Measurements from ENCODE around the gene CSMD2. TPM values are rescaled to one million over a fixed set of nuclear protein-coding genes. Genes with fewer than 3 reads are reported as not detected.

Gene CSMD2
- total and polyA plus RNA-seq, 12 donors = 0.35 to 5.1 (median 1.5) TPM

- H3K4me1 ChIP-seq (replicated peaks in 1 of 2) = no peaks in the 10 kb centered on the region
- no peaks in the 10 kb centered on the region for H3K27me3 ChIP-seq
- no peak for DNase-seq
- intact Hi-C loops (cut with DNase I) = no loop called here
- no peak overlapping the region for H3K4me3 ChIP-seq
- TF ChIP-seq CTCF (IDR thresholded peaks at IDR 0.05) (no peak), POLR2A (IDR thresholded peaks at IDR 0.05) (no peak)
- WGBS, 4 donors = 87 to 96% (median 92%) methylated on average over 7 of the region's 7 CpGs
- no peaks in the 10 kb centered on the region for H3K36me3 ChIP-seq (replicated peaks in 1 of 2)
- no peak overlapping the region for H3K27ac ChIP-seq
- no peaks in the 10 kb centered on the region for H3K9me3 ChIP-seq (replicated peaks in 1 of 3)
Observed at GRCh38 chr1:33782776-33783175, 382.3 kb downstream of the CSMD2 start.

- Histone ChIP-seq H3K9me3 (replicated peaks in 1 of 3) (no peaks in the 10 kb centered on the region), H3K4me3 (no peak overlapping the region), H3K27ac (no peak overlapping the region), H3K36me3 (replicated peaks in 1 of 2) (no peaks in the 10 kb centered on the region), H3K4me1 (replicated peaks in 1 of 2) (no peaks in the 10 kb centered on the region), H3K27me3 (no peaks in the 10 kb centered on the region)
- 78 to 88% (median 85%) methylated on average over 2 of the region's 2 CpGs for WGBS, 4 donors
- TF ChIP-seq POLR2A (IDR thresholded peaks at IDR 0.05) (no peak), CTCF (IDR thresholded peaks at IDR 0.05) (no peak)
- DNase-seq = no peak
- intact Hi-C loops (cut with DNase I) = no loop called here
Observed at GRCh38 chr1:33781652-33782051, 383.4 kb downstream of the CSMD2 start.

GRCh38 chr1:33777337-33777736 lies 387.7 kb downstream of the CSMD2 start:
- no peaks in the 10 kb centered on the region for H3K27me3 ChIP-seq
- H3K27ac ChIP-seq = no peak overlapping the region
- intact Hi-C loops (cut with DNase I) = no loop called here
- H3K4me3 ChIP-seq = no peak overlapping the region
- H3K9me3 ChIP-seq (replicated peaks in 1 of 3) = no peaks in the 10 kb centered on the region
- no peaks in the 10 kb centered on the region for H3K36me3 ChIP-seq (replicated peaks in 1 of 2)
- 79 to 86% (median 82%) methylated on average over 4 of the region's 4 CpGs for WGBS, 4 donors
- DNase-seq = no peak
- TF ChIP-seq POLR2A (IDR thresholded peaks at IDR 0.05) = no peak
- H3K4me1 ChIP-seq (replicated peaks in 1 of 2) = no peaks in the 10 kb centered on the region

- 67 to 83% (median 73%) methylated on average over 2 of the region's 2 CpGs for WGBS, 4 donors
- intact Hi-C loops (cut with DNase I) = no loop called here
- Histone ChIP-seq H3K4me3 (no peak overlapping the region), H3K36me3 (replicated peaks in 1 of 2) (no peaks in the 10 kb centered on the region), H3K4me1 (replicated peaks in 1 of 2) (no peaks in the 10 kb centered on the region), H3K9me3 (replicated peaks in 1 of 3) (no peaks in the 10 kb centered on the region), H3K27ac (no peak overlapping the region), H3K27me3 (no peaks in the 10 kb centered on the region)
- no peak for DNase-seq
- TF ChIP-seq POLR2A (IDR thresholded peaks at IDR 0.05) (no peak), CTCF (IDR thresholded peaks at IDR 0.05) (no peak)
Observed at GRCh38 chr1:33768821-33769220, 396.2 kb downstream of the CSMD2 start.

- no peak for DNase-seq
- Histone ChIP-seq H3K27me3 (no peaks in the 10 kb centered on the region), H3K4me1 (replicated peaks in 1 of 2) (no peaks in the 10 kb centered on the region), H3K36me3 (replicated peaks in 1 of 2) (no peaks in the 10 kb centered on the region), H3K4me3 (no peak overlapping the region), H3K9me3 (replicated peaks in 1 of 3) (no peaks in the 10 kb centered on the region), H3K27ac (no peak overlapping the region)
- 56 to 71% (median 67%) methylated on average over 2 of the region's 2 CpGs for WGBS, 4 donors
- intact Hi-C loops (cut with DNase I) = no loop called here
- TF ChIP-seq CTCF (IDR thresholded peaks at IDR 0.05) (no peak), POLR2A (IDR thresholded peaks at IDR 0.05) (no peak)
Observed at GRCh38 chr1:33768106-33768505, 396.9 kb downstream of the CSMD2 start.
